GM12872 (cell line): ENCODE results near the gene SYTL2.

Experiments
- TF ChIP-seq, protein P1 (sequence below): IDR thresholded peaks from 3 replicates; pipeline ENCODE4 v1.5.1; 2011; ENCODE audit warnings: low read depth, mild to moderate bottlenecking, low read length, moderate library complexity; ENCODE audit not compliant: insufficient read depth

SYTL2 gene

DNA sequence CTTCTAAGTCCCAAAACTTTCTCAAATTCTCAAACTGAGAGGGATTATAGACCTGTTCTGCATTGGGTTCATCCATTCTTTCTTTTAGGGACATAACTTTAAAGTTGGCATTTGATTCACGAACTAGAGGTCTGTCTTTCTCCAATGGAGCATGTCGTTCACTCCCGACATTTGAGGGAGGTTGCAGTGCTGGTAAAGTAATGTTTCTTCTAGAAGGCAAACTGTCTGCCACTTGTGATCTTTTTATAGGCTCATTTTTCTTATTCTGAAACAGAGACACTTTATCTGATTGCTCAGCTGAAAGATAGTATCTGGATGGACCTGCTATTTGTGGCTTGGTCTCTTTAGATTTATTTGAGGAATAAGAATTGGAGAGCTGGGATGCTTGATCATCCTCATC is 84.6 kb downstream of the SYTL2 start:
- TF ChIP-seq, protein P1, sequence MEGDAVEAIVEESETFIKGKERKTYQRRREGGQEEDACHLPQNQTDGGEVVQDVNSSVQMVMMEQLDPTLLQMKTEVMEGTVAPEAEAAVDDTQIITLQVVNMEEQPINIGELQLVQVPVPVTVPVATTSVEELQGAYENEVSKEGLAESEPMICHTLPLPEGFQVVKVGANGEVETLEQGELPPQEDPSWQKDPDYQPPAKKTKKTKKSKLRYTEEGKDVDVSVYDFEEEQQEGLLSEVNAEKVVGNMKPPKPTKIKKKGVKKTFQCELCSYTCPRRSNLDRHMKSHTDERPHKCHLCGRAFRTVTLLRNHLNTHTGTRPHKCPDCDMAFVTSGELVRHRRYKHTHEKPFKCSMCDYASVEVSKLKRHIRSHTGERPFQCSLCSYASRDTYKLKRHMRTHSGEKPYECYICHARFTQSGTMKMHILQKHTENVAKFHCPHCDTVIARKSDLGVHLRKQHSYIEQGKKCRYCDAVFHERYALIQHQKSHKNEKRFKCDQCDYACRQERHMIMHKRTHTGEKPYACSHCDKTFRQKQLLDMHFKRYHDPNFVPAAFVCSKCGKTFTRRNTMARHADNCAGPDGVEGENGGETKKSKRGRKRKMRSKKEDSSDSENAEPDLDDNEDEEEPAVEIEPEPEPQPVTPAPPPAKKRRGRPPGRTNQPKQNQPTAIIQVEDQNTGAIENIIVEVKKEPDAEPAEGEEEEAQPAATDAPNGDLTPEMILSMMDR, result no peak

DNA sequence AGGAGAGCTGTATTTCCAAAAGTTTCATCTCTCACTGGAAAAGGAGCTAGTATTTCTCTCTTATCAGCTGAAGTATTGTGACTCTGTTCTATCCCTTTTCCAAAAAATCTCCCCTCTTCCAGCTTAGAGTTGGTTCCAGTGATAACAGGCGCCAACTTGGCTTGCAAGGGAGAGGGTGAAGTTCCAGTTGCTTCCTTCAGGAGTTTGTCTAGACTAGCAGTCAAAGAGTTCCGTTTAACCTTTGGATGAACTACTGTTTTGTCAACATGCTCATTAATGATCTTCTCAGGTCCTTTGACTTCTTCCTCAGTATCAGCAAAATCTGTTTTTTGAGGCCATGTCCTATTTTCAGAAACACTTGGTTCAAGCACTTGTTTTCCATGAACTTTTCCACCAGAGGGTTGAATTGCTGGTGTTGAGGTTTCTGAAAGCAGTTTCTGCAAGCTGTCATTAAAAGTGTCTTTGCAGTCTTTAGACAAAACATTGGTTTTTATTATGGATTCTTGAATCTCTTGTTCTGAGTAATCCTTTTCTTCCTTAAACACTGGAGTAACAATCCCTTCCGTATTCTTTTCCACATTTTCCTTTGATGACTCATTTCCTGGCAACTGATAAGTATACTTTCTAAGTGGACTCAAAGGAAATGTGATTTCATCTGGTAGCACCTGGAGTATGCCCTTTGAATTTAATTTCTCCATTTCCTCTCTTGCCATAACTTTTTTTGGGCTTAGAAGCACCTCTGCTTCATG is 85.3 kb downstream of the SYTL2 start:
- TF ChIP-seq, protein P1, result no peak

DNA sequence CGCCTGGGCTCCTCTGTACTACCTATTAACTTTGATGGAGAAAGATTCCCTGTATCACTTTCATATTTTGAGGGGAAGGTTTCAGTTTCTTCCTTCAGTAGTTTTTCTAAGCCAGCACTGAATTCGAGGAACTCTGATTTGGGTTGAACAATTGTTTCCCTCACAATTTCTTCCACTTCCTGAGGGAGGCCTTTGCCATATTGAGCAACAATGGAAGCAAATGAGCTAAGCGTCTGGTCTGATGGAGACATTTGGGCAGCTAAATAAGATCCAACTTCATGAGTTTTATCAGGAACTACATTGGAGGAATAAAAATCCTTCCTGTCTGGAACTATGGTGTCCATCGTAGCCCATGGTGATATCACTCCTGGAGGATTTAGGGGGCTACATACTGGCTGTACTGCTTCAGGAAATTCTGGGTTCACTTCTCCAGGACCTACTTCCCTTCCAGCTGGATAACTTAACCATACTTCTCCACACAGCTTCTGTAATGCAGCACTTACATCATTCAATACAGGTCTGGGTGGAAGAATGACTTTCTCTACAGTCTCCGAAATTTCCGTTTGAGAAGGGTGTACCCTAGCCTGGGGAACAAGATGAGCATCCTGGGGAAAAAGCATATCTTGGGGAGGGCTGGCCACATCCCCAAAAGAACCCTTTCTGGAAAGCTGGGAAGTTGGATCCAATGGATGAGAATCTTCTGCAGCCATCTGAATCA is 86.0 kb downstream of the SYTL2 start:
- TF ChIP-seq, protein P1, result no peak

DNA sequence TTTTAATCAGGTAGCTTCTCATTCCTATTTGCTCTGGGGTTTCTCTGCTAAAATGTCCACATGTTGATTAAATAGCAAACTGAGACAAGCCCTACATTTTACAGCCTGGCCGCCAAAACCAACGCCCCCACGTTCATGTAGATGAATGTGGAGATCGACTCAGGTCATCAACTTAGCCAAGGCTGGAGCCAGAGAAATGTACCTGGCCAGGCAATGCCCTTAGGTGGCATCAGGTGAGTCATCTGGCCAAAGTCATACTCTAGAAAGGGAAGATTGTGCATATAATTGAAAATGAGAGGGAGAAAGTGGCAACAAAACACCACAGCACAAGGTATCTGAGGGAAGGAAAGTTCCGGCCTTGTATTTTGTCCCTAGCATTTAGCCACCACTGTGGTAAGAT is 87.9 kb downstream of the SYTL2 start:
- TF ChIP-seq, protein P1, result no peak

DNA sequence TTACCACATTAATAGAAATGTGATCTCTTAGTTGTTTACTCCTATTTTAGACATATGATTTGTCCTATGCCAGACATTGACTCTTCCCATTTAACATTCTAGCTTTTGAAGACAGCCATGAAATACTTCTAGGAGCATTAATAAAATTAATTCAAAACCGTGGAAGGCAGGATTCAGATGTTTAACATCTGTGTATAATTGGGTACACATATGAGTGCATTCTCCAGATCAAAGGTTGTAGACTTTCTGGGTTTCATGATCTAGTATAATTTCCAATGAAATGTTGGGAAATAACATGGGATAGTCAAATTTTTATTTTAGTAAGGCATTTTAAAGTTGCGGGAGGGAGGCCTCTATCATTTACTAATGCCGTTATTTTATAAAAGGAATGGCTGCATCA is 89.8 kb downstream of the SYTL2 start:
- TF ChIP-seq, protein P1, result no peak

GRCh38 chr11:85718991-85719807 is 91.7 kb downstream of the SYTL2 start:
- TF ChIP-seq, protein P1, result no peak
